Panc1 (cell line): ENCODE data around the gene ARHGEF28. TPM values are rescaled to one million over a fixed set of nuclear protein-coding genes. Genes with fewer than 3 reads are reported as not detected.

Experiments
- ATAC-seq: fragments of 200-7000 bp; cut with Tn5 transposase; 2 replicates; pipeline ENCODE4 v1.9.1; 2020; ENCODE audit warnings: mild to moderate bottlenecking, moderate library complexity
- BruUV-seq: library from RNA; stranded (reverse); fragments of 400-500 nt; replicated peaks from 2 replicates; lab custom pipeline; 2021; lab: Mats Ljungman, UMichigan
- CTCF ChIA-PET: fragments of 300-600 bp; sonication (Branson Sonifier 250); formaldehyde crosslinking; loops from one replicate; lab custom pipeline; 2022; ENCODE audit warnings: antibody characterized with exemption; lab: Charles Lee
- POLR2A ChIA-PET: fragments of 300-600 bp; sonication (Branson Sonifier 250); formaldehyde crosslinking; loops from one replicate; lab custom pipeline; 2022; ENCODE audit warnings: antibody characterized with exemption; lab: Charles Lee
- DNase-seq: peaks from one replicate; pipeline ENCODE4 v3.0.0-alpha.2; 2010; ENCODE audit warnings: low read depth, low spot score
- H3K27ac ChIP-seq: 2 replicates; pipeline ENCODE4 v1.5.1; 2011; ENCODE audit warnings: mild to moderate bottlenecking, low read length, inconsistent platforms
- H3K27me3 ChIP-seq: fragments of 200-500 bp; sonication (Bioruptor generic); 2 replicates; pipeline ENCODE4 v1.6.0; 2014; ENCODE audit warnings: low read length, inconsistent platforms; ENCODE audit not compliant: control insufficient read depth, insufficient read depth
- H3K36me3 ChIP-seq: fragments of 200-500 bp; sonication (Bioruptor generic); 2 replicates; pipeline ENCODE4 v1.5.1; 2014; ENCODE audit warnings: inconsistent platforms, mild to moderate bottlenecking, low read length, moderate library complexity; ENCODE audit not compliant: control insufficient read depth, insufficient read depth
- H3K4me1 ChIP-seq: 2 replicates; pipeline ENCODE4 v1.5.1; 2011; ENCODE audit warnings: inconsistent platforms, mild to moderate bottlenecking, low read length, moderate library complexity; ENCODE audit not compliant: control insufficient read depth, insufficient read depth
- H3K4me3 ChIP-seq, 2 experiments: 2 replicates each; pipeline ENCODE4 v1.5.1; 2011 to 2012; ENCODE audit warnings: low read depth in 2 of 2, low read length in 2 of 2, mild to moderate bottlenecking in 2 of 2, inconsistent platforms in 1 of 2, moderate library complexity in 1 of 2
- H3K9me3 ChIP-seq: fragments of 200-500 bp; sonication (Bioruptor generic); 2 replicates; pipeline ENCODE4 v1.5.1; 2014; ENCODE audit warnings: low read depth, mild to moderate bottlenecking, inconsistent platforms, low read length, moderate library complexity; ENCODE audit not compliant: control insufficient read depth, insufficient read depth
- CTCF ChIP-seq: fragments of 450-650 bp; IDR thresholded peaks from 2 replicates; pipeline ENCODE4 v1.5.1; 2017; ENCODE audit warnings: mild to moderate bottlenecking
- POLR2AphosphoS5 ChIP-seq: IDR thresholded peaks from 2 replicates; pipeline ENCODE4 v1.6.1; 2012; ENCODE audit warnings: mild to moderate bottlenecking, low read depth, low read length, moderate library complexity
- REST ChIP-seq, 2 experiments: IDR thresholded peaks; 2 replicates each; pipeline ENCODE4 v1.6.1; 2011 to 2012; ENCODE audit warnings: low read depth in 2 of 2, control low read depth in 1 of 2, low read length in 1 of 2, mild to moderate bottlenecking in 1 of 2, moderate library complexity in 1 of 2; ENCODE audit not compliant: insufficient read depth in 1 of 2
- SIN3A ChIP-seq: IDR thresholded peaks from 2 replicates; pipeline ENCODE4 v1.6.1; 2012; ENCODE audit warnings: low read depth, mild to moderate bottlenecking, low read length, moderate library complexity, borderline replicate concordance; ENCODE audit not compliant: insufficient read depth
- TCF7L2 ChIP-seq: IDR thresholded peaks from 2 replicates; pipeline ENCODE4 v1.6.1; 2011; ENCODE audit warnings: mild to moderate bottlenecking, low read depth, low read length, inconsistent platforms
- in situ Hi-C: cut with HindIII; loops from 2 replicates; pipeline ENCODE4 v1.10.0; 2016; ENCODE audit warnings: low sequenced_read_pairs, low pct_unique_long_range_greater_than_20kb
- intact Hi-C: fragments of 100-400 bp; cut with micrococcal nuclease; formaldehyde crosslinking; loops from one replicate; pipeline ENCODE4 v1.10.0; 2022; ENCODE audit not compliant: unreplicated experiment
- total RNA-seq: library from RNA; stranded (reverse); gene quantifications from one replicate; pipeline ENCODE4 v1.2.1, GENCODE V29; 2021; ENCODE audit not compliant: unreplicated experiment

Gene ARHGEF28
- total RNA-seq, 1 experiment from 2014 or later, result 34.8 TPM

DNA sequence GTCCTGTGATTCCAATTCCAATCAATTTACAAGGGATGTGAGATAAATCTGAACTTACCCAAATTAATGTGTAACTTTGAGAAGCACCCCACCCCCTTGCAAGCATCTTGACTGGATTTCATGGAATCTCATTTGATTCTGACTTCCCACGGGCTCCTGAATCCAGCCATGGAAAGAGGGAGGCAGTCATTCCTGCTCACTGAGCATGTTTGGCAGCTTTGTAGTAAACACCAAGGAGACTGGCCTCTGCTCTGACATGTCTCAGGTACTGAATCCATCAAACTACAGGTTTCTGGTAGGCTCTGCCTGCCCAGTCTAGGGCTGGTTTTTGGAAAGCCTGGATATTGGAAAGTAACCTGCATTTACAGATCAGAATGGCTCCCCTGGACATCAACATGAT lies 357.6 kb downstream of the ARHGEF28 start:
- TF ChIP-seq SIN3A, result no peak
- no peak for TF ChIP-seq CTCF
- TF ChIP-seq TCF7L2, result no peak
- TF ChIP-seq REST (IDR thresholded peaks at IDR 0.05; ENCODE audit: insufficient read depth in 1 of 2, low read depth in 2 of 2, low read length in 1 of 2), result no peak
- no peak for TF ChIP-seq POLR2AphosphoS5
- Histone ChIP-seq H3K4me3 (no peak overlapping the region), H3K36me3 (no peaks in the 10 kb centered on the region), H3K27me3 (no peaks in the 10 kb centered on the region; the same call in 1 of the 2 replicates), H3K27ac (no peak overlapping the region), H3K9me3 (no peaks in the 10 kb centered on the region), H3K4me1 (no peaks in the 10 kb centered on the region)
- POLR2A ChIA-PET, result no interaction called here
- in situ Hi-C loops (no loop called here), intact Hi-C loops (no loop called here)
- DNase-seq, result no peak
- no peak for ATAC-seq
- no TSS peak for BruUV-seq
- CTCF ChIA-PET, result no interaction called here

GRCh38 chr5:73985145-73985544 lies 359.1 kb downstream of the ARHGEF28 start:
- Histone ChIP-seq H3K4me3 (no peak overlapping the region), H3K4me1 (no peaks in the 10 kb centered on the region), H3K9me3 (no peaks in the 10 kb centered on the region), H3K27ac (no peak overlapping the region), H3K36me3 (no peaks in the 10 kb centered on the region), H3K27me3 (no peaks in the 10 kb centered on the region; the same call in 1 of the 2 replicates)
- intact Hi-C loops (no loop called here), in situ Hi-C loops (no loop called here)
- peak; percentile 68; the same call in 1 of the 2 replicates for ATAC-seq
- ChIA-PET POLR2A (no interaction called here), CTCF (interaction anchor here (0.6 kb wide), 1 partner anchor 66 kb away, joined by 3 read pairs; no protein-coding TSS in a partner anchor)
- peak; percentile 44; the same call in 1 of the 2 replicates for TF ChIP-seq CTCF
- TF ChIP-seq SIN3A, result no peak
- TF ChIP-seq REST (IDR thresholded peaks at IDR 0.05; ENCODE audit: insufficient read depth in 1 of 2, low read depth in 2 of 2, low read length in 1 of 2), result no peak
- no peak for TF ChIP-seq TCF7L2
- TF ChIP-seq POLR2AphosphoS5, result no peak
- DNase-seq, result no peak
- no TSS peak for BruUV-seq
